Astrocyte of the spinal cord (primary cell): Measurements from ENCODE around the gene SMCO4.

Source experiments
- DNase-seq: peaks from one replicate; pipeline ENCODE4 v3.0.0; 2011; ENCODE audit warnings: low read depth, low spot score
- H3K4me3 ChIP-seq: 2 replicates; pipeline ENCODE4 v1.5.1; 2011; ENCODE audit warnings: low read depth, mild to moderate bottlenecking, low read length, moderate library complexity
- in situ Hi-C: cut with HindIII; loops from 2 replicates; pipeline ENCODE4 v1.10.0; 2017; ENCODE audit warnings: low sequenced_read_pairs
- TF ChIP-seq, protein P1 (sequence below): IDR thresholded peaks from 2 replicates; pipeline ENCODE4 v1.5.1; 2012; ENCODE audit warnings: low read depth, mild to moderate bottlenecking, low read length, inconsistent platforms

Gene SMCO4

DNA sequence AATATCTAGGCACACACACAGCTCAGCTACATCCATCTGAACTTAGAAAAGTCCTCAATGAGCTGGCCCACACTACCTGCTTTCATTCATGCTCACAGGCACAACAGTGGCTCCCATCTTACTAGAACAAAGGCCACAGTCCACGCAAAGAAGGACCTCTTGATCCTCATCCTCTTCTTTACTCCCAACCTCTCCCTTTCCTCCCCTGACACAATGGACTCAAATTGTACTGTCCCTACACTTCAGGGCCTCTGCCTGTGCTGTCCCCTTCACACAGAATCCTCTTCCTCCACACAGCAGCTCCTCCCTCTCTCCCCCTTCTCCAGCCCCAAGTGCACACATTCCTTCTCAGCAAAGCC, 12.7 kb downstream of the SMCO4 start:
- in situ Hi-C loops: no loop called here
- TF ChIP-seq, protein P1, sequence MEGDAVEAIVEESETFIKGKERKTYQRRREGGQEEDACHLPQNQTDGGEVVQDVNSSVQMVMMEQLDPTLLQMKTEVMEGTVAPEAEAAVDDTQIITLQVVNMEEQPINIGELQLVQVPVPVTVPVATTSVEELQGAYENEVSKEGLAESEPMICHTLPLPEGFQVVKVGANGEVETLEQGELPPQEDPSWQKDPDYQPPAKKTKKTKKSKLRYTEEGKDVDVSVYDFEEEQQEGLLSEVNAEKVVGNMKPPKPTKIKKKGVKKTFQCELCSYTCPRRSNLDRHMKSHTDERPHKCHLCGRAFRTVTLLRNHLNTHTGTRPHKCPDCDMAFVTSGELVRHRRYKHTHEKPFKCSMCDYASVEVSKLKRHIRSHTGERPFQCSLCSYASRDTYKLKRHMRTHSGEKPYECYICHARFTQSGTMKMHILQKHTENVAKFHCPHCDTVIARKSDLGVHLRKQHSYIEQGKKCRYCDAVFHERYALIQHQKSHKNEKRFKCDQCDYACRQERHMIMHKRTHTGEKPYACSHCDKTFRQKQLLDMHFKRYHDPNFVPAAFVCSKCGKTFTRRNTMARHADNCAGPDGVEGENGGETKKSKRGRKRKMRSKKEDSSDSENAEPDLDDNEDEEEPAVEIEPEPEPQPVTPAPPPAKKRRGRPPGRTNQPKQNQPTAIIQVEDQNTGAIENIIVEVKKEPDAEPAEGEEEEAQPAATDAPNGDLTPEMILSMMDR: no peak
- H3K4me3 ChIP-seq: no peak overlapping the region
- DNase-seq: no peak

DNA sequence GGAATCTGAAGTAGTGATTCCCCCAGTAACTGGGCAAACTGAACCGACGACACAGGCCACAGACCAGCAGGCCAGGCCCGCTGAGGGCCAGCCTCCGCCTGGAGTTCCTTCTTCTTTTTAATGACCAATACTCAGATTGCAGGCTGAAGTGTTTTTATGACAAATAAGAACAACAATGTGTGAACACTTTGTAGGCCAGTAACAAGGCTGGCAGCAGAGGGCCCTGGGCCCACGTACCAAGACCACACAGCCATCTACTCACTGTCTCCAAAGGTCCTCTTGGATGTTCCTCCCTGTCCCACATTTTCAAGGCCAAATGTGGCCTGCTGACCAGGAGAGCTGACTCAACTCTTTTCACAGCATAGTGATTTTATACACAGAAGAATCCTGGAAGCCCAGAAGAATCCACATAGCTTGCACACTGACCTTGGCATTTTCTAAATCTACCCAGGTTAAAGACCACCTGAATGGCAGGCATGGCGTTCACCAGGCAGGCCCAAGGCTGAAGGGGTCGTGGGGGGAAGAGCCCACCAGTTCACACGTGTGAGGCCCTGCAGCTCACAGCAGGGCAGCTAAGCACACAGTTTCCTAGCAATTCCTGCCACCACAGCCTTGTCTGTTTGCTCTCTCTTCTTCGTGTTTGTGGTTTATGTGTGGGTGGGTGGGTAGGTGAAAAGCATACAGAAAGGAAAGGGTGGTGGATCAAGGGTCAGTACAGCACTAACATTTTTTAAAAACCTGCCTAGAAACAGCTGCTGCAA, 13.3 kb downstream of the SMCO4 start:
- TF ChIP-seq, protein P1: no peak
- peak; percentile 59 for DNase-seq
- in situ Hi-C loops: no loop called here
- H3K4me3 ChIP-seq: no peak overlapping the region

DNA sequence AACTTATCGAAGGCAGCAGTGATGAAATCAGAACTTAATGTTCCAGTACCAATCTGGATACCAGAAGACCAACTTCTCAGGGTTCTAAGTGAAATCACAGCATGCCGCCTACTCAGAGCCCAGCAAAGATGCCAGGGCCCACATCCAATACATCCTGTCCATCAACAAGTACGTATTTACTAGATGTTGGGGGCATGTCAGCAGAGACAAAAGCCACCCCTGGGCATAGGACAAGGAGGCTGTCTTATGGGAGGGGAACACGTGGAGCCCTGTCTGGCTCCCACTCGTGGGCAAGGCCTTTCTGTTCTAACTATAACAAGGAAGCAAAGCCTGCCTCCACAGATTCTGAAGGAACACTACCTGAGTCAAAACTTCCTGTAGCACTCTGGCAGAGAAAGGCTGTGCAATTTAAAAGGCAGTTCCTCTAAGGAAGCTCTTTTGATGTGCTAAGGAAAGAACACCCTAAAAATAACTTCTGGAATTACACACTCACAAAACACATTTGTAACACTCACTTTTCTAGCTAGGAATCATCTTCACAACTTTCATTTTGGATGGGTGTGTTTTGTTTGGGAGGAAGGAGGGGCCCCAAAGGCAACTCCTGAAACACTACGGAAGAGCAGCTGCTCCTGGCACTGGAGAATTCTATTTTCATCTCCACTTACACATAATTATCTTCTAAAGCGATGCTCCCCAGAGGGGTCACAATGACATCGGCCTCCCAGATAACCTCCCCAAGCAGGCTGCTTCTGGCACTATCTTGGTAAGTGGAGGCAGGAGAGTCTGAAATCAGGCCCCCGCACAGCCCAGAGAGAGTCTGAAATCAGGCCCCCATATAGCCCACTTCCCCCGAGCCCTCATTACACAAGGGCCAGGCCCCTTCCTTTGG, 14.2 kb downstream of the SMCO4 start:
- in situ Hi-C loops: no loop called here
- TF ChIP-seq, protein P1: no peak
- DNase-seq: no peak
- H3K4me3 ChIP-seq: no peak overlapping the region

DNA sequence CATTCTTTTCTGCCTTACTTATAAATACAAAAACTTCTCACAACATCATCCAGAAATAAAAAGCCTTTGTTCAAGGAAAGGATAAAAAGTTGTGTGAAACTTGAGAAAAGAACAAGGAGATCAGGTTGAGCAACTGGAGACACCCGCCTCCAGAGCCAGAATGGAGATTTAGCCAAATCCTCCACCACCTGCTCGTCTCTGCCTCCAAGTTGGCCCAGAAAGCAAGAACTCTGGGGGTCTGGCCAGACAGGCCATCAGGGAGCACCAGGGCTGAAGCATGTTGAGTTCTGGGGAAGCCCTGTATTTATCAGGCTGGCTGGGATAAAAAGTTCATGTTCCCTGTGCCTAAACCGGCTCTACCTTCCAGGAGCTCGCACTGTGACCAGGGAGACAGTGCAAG, 14.9 kb downstream of the SMCO4 start:
- TF ChIP-seq, protein P1: no peak
- in situ Hi-C loops: no loop called here
- H3K4me3 ChIP-seq: no peak overlapping the region
- DNase-seq: no peak

DNA sequence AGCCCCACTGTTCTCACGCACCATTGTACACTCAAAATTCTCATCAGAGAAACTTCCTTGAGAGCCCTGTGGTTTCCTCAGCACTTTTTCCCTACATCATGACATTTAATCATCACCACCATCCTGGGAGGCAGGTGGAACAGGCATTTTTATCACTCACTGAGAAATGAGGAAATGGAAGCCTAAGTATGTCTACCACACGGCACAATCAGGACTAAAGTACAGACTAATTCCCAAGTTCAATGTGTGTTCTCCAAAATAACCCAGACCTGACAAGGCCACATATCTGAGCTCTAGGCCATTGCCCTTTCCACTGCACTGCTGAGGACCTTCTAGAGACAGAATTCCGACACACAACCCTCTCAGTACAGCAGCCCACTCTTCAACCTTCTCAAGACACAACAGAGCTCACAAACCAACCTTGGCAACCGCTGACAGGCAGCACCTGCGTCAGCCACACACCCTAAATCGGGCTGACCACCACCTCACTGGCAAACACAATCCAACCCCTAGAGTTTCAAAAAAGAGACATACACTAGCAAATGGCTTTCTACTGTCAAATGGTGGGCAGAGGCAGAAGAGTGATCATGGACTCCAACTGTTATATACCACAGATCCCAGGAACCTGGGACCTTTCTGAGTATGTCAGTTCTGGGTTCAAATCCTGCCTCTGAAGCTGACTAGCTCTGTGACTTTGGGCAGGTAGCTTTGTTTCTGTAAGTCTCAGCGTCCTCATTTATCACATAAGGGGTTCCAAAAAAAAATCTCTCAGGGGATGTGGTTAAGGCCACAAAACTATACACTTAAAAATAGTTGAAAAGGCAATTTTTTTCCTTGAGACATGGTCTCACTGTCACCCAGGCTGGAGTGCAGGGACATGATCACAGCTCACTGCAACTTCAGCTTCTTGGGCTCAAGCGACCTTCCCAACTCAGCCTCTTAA, 16.3 kb downstream of the SMCO4 start:
- in situ Hi-C loops: no loop called here
- DNase-seq: no peak
- TF ChIP-seq, protein P1: no peak
- H3K4me3 ChIP-seq: no peak overlapping the region

DNA sequence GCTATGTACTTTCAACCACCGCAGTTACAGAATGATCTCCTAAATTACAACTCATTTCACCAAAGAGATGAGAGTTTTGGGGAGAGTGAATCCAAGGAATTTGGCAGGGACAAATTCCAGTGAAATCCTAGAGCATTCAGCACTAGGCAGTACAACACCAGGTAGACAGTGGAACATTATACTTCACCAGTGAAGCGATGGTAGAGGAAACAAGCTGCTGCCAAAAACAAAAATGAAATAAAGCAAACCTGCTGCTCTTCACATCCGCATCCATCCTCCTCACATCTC, 16.9 kb downstream of the SMCO4 start:
- in situ Hi-C loops: no loop called here
- H3K4me3 ChIP-seq: no peak overlapping the region
- TF ChIP-seq, protein P1: no peak
- DNase-seq: no peak
